Activated T-helper 17 cell treated with anti-CD3 and anti-CD28 coated beads, Interleukin-2, amount 50 U/mL, for 72 hours (primary cell): Measurements from ENCODE around the gene C17orf67. TPM values are rescaled to one million over a fixed set of nuclear protein-coding genes. Genes with fewer than 3 reads are reported as not detected.
"Not testable (repeated sequence)": the region's sequence is repeated elsewhere in the genome, so short reads cannot be mapped to it uniquely, and the experiment has no call there.

Source experiments
- ATAC-seq: fragments of 150-1000 bp; cut with Tn5 transposase; replicated peaks from 2 replicates; pipeline ENCODE4 v1.10.0; 2021; ENCODE audit warnings: mild to moderate bottlenecking, moderate library complexity
- H3K27ac Mint-ChIP-seq: one replicate; pipeline ENCODE4 v1.8.0; 2022; ENCODE audit warnings: mixed read lengths
- H3K27me3 Mint-ChIP-seq: one replicate; pipeline ENCODE4 v1.8.0; 2022; ENCODE audit warnings: mixed read lengths
- H3K36me3 Mint-ChIP-seq: one replicate; pipeline ENCODE4 v1.8.0; 2022; ENCODE audit warnings: low read depth, mild to moderate bottlenecking, mixed read lengths
- H3K4me1 Mint-ChIP-seq: one replicate; pipeline ENCODE4 v1.8.0; 2022; ENCODE audit warnings: mixed read lengths
- H3K4me3 Mint-ChIP-seq: one replicate; pipeline ENCODE4 v1.8.0; 2022; ENCODE audit warnings: mild to moderate bottlenecking, mixed read lengths
- H3K9me3 Mint-ChIP-seq: one replicate; pipeline ENCODE4 v1.8.0; 2022; ENCODE audit warnings: mixed read lengths
- total RNA-seq, 2 donors: library from RNA; stranded (reverse); gene quantifications; one replicate each; pipeline ENCODE4 v1.2.3, GENCODE V29; 2022

The C17orf67 gene
- total RNA-seq, 2 donors from 2014 or later, result 5.0 to 5.6 TPM

- no peak overlapping the region for H3K27ac Mint-ChIP-seq
- H3K36me3 Mint-ChIP-seq, result no peaks in the 10 kb centered on the region
- no peaks in the 10 kb centered on the region for H3K9me3 Mint-ChIP-seq
- no peak overlapping the region for H3K4me3 Mint-ChIP-seq
- no peaks in the 10 kb centered on the region for H3K4me1 Mint-ChIP-seq
- peak; percentile 53 for ATAC-seq
- H3K27me3 Mint-ChIP-seq, result peaks cover 12% of the 10 kb centered on the region
These were observed 72.3 kb downstream of the C17orf67 start for GRCh38 chr17:56761387-56761786.

GRCh38 chr17:56757611-56758010, 76.1 kb downstream of the C17orf67 start:
- peaks cover 10% of the 10 kb centered on the region for H3K27me3 Mint-ChIP-seq
- not testable (repeated sequence) for H3K4me3 Mint-ChIP-seq, H3K4me1 Mint-ChIP-seq, H3K27ac Mint-ChIP-seq, ATAC-seq, H3K9me3 Mint-ChIP-seq, H3K36me3 Mint-ChIP-seq

- Mint-ChIP-seq H3K4me1 (no peaks in the 10 kb centered on the region), H3K36me3 (no peaks in the 10 kb centered on the region), H3K27ac (no peak overlapping the region), H3K9me3 (no peaks in the 10 kb centered on the region), H3K27me3 (peaks cover 10% of the 10 kb centered on the region), H3K4me3 (no peak overlapping the region)
- no peak for ATAC-seq
These were observed 77.2 kb downstream of the C17orf67 start for GRCh38 chr17:56756536-56756935.

- H3K27me3 Mint-ChIP-seq, result peaks cover 10% of the 10 kb centered on the region
- ATAC-seq, result no peak
- no peaks in the 10 kb centered on the region for H3K9me3 Mint-ChIP-seq
- H3K36me3 Mint-ChIP-seq, result no peaks in the 10 kb centered on the region
- H3K27ac Mint-ChIP-seq, result no peak overlapping the region
- H3K4me1 Mint-ChIP-seq, result no peaks in the 10 kb centered on the region
- H3K4me3 Mint-ChIP-seq, result no peak overlapping the region
These were observed 78.4 kb downstream of the C17orf67 start for GRCh38 chr17:56755310-56755709.

GRCh38 chr17:56754523-56755208, 79.1 kb downstream of the C17orf67 start:
- no peaks in the 10 kb centered on the region for H3K4me1 Mint-ChIP-seq
- H3K36me3 Mint-ChIP-seq, result no peaks in the 10 kb centered on the region
- H3K4me3 Mint-ChIP-seq, result no peak overlapping the region
- H3K9me3 Mint-ChIP-seq, result no peaks in the 10 kb centered on the region
- peaks cover 10% of the 10 kb centered on the region for H3K27me3 Mint-ChIP-seq
- no peak for ATAC-seq
- no peak overlapping the region for H3K27ac Mint-ChIP-seq

- Mint-ChIP-seq H3K4me3 (no peak overlapping the region), H3K9me3 (no peaks in the 10 kb centered on the region), H3K4me1 (peaks cover 4% of the 10 kb centered on the region), H3K27ac (no peak overlapping the region), H3K36me3 (no peaks in the 10 kb centered on the region), H3K27me3 (peaks cover 12% of the 10 kb centered on the region)
- no peak for ATAC-seq
These were observed 81.4 kb downstream of the C17orf67 start for GRCh38 chr17:56752263-56752836.

- no peak for ATAC-seq
- Mint-ChIP-seq H3K27me3 (peaks cover 12% of the 10 kb centered on the region), H3K36me3 (no peaks in the 10 kb centered on the region), H3K9me3 (no peaks in the 10 kb centered on the region), H3K27ac (peak overlapping the region; percentile 11), H3K4me3 (no peak overlapping the region), H3K4me1 (peaks cover 4% of the 10 kb centered on the region)
These were observed 82.5 kb downstream of the C17orf67 start for GRCh38 chr17:56751145-56751738.

- Mint-ChIP-seq H3K9me3 (no peaks in the 10 kb centered on the region), H3K27me3 (peaks cover 21% of the 10 kb centered on the region)
These were observed 89.0 kb downstream of the C17orf67 start for GRCh38 chr17:56744721-56745120.

GRCh38 chr17:56742601-56743000, 91.1 kb downstream of the C17orf67 start:
- Mint-ChIP-seq H3K27me3 (peaks cover 18% of the 10 kb centered on the region), H3K27ac (no peak overlapping the region), H3K9me3 (no peaks in the 10 kb centered on the region), H3K4me1 (peaks cover under 1% of the 10 kb centered on the region), H3K36me3 (no peaks in the 10 kb centered on the region), H3K4me3 (no peak overlapping the region)
- ATAC-seq, result no peak

More at GRCh38 chr17:56744721-56745120, 89.0 kb downstream of the C17orf67 start:
- Mint-ChIP-seq H3K27ac (no peak overlapping the region), H3K4me1 (peaks cover 4% of the 10 kb centered on the region), H3K36me3 (no peaks in the 10 kb centered on the region), H3K4me3 (no peak overlapping the region)
- ATAC-seq, result no peak

Other genes starting within 250 kb of the C17orf67 start
- under 1 TPM; 0.13 to 0.93 TPM for gene NOG, start 240.2 kb downstream of the C17orf67 start, total RNA-seq
- 10 to 100 TPM; 44.1 to 49.9 TPM for gene DGKE, start 231 bp upstream of the C17orf67 start, total RNA-seq
- gene TRIM25, start 80.1 kb upstream of the C17orf67 start, total RNA-seq, result 100 to 1,000 TPM; 121 to 285 TPM
- gene COIL, start 127.1 kb upstream of the C17orf67 start, total RNA-seq, result 10 to 100 TPM; 23.1 to 24.4 TPM
- 10 to 100 TPM; 22.8 to 31.9 TPM for gene SCPEP1, start 144.2 kb upstream of the C17orf67 start, total RNA-seq